Glomerular endothelial cell (primary cell): ENCODE data around the gene CGB2. TPM values are rescaled to one million over a fixed set of nuclear protein-coding genes. Genes with fewer than 3 reads are reported as not detected.
"Not testable (repeated sequence)": the region's sequence is repeated elsewhere in the genome, so short reads cannot be mapped to it uniquely, and the experiment has no call there.

Experiments used
- DNase-seq: peaks from one replicate; pipeline ENCODE4 v3.0.0-alpha.2; 2011; ENCODE audit warnings: low read depth, low spot score; ENCODE audit errors: extremely low read depth
- total RNA-seq: library from RNA; depleted of rRNA; stranded (reverse); fragments of >200 nt; gene quantifications from 2 replicates; pipeline ENCODE4 v1.2.3, GENCODE V29; 2015

Gene CGB2
- total RNA-seq, 1 donor from 2014 or later: not detected

DNA sequence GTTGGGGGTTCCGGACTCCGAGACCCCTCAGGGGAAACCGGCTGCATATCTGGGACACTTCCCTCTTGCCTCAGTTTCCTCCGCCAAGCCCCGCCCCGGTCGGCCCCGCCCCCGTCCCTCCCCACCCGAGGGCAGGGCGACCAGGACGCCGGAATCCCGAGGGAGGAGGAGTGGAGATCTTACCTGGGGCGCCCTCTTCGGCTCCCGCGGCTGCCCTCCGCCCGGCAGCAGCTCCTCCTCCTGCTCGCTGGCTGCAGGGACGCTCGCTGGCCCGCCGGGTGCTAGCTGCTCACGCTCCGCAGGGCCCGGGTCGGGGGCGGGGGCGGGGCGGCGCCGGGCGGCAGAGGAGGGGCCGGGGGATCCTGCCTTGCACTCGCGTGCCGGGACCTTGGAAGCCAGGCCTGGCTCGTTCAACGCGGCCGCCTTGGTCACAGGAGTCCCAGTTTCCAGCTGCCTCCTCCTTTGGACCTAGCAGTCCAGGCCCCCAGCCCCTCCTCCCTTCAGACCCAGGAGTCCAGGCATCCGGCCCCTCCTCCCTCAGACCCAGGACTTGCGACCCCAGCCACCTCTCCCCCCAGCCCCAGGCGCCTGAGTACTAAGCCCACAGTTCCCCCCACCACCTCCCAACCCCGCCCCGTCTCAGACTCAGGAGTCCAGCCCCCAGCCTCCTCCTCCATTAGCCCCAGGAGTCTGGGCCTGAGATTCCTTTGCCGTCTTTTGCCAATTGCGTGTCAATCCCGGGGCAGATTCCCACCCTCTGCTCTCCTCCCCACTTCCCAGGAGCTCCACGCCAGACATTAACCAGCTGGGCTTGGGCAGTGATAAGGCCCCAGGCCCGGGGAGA is 33.3 kb downstream of the CGB2 start, which contains the start of gene NTF4:
Gene NTF4, minus strand, starts transcription at position 51 of the 844 bp plus-strand sequence. CDS start 2,821 bp downstream, outside the sequence.
- no peak for DNase-seq

DNA sequence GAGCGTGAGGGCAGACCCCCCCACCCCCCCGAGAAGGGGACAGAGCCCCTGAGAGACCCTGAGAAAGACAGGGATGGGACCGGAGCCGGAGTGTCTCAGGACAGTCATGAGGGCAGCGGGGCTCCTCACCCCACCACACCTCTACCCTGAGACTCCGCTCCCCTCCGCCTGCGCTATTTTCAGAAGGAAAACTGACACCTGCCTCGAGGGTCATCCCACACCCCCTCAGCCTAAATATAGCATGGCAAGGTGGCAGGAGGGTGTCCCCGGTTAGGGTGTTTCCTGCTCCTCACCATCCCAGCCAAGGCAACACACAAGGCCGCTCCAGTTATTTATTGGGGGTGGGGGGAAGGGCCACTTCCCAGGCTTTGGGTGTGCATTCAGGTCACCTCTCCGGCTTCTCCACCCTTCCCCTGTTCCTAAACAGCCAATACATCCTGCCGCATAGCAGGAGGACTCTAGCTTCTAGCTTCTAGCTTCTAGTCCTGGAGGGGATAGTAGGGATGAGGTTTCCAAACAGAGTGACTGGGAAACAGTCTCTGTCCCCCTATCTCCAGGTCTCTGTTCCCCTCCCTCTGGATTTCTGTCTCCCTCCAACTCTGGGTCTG is 34.3 kb downstream of the CGB2 start:
- DNase-seq: no peak

DNA sequence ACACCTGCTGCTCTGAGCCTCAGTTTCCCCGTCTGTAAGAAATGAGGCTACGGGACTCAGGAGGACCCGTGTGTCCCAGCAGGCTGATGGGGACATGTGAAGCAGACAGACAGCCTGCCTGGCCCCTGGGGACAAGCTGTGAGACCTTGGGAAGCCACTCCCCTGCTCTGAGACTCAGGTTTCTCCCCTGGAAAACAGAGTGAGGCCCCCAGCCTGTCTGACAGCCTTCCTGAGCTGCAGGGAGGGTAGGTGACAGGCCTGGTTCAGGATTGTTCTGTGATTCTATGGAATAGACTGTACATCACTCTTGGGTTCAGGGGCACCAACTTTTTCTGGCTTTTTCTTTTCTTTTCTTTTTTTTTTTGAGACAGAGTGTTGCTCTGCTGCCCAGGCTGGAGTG is 35.9 kb downstream of the CGB2 start:
- no peak for DNase-seq

DNA sequence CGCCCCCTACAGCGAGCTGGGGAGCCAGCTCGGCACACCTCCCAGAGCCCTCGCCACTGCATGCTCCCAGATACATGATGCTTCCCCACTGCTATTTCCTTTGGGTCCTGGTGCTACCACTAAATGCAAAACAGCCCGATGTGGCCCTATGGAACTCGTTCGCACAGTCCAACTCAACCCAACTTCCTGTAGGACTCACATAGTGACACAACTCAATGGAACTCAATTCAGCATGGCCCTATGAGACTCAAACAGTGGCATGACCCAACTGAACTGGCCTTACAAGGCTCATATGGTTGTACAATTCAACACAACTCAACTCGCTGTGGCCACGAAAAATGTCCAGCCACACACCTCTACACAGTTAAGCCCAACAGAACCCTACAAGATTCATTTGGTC is 37.3 kb downstream of the CGB2 start:
- no peak for DNase-seq

DNA sequence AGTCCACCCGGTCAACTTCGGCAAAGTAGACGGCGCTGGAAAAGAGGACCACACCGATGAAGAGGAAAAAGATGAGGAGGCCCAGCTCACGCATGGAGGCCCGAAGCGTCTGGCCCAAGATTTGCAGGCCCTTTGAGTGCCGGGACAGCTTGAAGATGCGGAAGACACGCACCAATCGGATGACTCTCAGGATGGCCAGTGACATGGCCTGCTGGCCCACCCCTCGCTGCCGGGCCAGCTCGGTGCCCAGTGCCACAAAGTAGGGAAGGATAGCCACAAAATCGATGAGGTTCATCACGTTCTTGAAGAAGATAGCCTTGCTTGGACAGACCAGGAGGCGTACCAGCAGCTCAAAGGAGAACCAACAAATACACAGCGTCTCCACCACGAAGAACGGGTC is 38.7 kb downstream of the CGB2 start:
- DNase-seq: no peak

DNA sequence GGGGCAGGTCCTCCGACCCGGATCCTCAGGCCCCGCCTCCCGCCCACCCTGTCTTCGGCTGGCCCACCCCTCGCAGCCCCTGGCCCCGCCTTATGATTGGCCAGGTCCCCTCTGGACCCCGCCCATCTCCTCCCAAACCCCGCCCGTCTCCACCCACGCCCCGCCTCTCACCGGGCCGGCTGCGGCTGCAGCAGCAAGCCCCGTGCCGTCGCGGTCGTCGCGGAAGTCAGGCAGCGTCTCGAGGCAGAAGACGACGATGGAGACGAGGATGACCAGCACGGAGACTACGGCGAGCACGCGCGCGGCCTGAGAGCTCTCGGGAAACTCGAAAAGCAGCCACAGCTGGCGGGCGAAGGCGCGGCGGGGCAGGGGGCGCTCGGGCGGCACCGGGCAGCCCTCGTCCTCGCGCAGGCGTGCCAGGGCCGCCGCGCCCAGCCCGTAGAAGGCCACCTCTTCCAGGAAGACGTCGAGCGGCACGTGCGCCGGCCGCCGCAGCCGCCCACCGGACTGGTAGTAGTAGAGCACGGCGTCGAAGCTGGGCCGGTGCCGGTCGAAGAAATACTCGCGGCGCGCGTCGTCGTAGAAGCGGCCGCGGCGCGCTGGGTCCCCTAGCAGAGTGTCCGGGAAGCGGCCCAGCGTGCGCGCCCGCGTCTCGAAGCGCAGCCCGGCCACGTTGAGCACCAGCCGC is 40.3 kb downstream of the CGB2 start:
- no peak for DNase-seq

DNA sequence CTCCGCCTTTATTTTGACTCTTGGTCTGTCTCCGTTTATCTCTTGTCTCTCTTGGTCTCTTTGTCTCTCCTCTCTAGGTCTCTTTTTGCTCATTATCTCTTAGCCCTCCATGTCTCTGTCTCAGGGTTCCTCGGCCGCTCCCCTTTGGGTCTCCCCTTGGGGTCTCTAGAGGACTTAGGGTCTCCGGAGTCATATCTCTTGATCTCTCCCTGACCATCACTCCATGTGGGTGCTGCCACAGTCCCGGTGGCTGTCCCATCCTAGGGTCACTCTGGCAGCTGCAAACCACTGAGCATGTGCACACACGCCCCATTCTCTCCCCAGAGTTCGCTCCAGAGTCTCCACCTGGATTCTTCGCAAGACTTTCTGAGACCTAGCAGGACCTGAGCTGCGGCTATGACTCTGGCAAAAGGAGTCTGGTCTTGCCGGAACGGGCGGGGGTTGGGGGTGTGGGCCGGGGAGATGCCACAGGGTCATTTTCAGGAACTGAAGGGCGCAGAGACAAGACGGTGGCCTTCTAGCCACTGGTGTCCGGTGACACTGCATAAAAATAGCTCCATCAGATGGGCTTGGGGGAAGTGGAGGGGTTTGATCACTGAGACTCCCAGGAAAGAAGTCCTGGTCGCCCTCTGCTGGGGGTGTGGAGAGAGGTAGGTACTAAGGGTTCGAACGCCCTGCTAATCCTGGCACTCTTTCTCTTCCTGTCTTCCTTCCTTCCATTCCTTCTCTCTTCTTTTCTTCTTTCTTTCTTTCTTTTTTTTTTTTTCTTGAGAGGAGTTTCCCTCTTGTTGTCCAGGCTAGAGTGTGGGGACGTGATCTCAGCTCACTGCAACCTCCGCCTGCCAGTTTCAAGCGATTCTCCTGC is 42.1 kb downstream of the CGB2 start:
- no peak for DNase-seq

DNA sequence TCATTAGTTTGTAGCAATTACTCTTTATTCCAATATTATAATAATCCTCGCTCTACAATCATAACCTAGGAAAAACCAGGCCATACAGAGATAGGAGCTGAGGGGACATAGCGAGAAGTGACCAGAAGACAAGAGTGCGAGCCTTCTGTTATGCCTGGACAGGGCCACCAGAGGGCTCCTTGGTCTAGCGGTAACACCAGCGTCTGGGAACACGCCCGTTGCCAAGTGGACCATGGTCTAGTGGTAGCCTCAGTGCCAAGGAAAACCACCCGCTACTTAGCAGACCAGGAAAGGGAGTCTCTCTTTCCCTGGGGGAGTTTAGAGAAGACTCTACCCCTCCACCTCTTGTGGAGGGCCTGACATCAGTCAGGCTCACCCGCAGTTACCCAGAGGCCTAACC is 43.2 kb downstream of the CGB2 start:
- DNase-seq: not testable (repeated sequence)

DNA sequence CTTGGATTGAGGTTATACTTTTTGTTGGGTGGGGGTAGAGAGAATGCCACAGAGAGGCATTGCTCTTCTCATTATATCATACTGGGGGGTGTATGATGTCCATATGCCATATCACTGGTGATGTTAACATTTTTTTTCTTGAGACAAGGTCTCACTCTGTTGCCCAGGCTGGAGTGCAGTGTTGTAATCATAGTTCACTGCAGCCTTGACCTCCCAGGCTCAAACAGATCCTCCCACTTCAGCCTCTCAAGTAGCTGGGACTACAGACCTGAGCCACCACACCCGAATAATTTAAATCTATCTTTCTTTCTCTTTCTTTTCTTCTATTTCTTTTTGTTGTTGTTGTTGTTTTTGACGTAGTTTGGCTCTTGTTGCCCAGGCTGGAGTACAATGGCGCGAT is 48.7 kb downstream of the CGB2 start:
- no peak for DNase-seq

DNA sequence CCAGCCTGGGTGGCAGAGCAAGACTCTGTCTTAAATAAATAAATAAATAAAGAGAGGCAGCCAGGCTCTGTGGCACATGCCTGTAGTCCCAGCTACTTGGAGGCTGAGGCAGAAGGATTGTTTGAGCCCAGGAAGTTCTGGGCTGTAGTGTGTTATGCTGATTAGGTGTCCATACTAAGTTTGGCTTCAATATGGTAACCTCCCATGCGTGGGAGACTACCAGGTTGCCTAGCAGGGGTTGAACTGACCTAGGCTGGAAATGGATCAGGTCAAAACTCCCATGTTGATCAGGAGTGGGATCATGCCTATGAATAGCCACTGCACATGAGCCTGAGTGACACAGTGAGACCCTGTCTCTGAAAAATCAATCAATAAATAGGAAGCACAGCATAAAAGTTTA is 49.6 kb downstream of the CGB2 start:
- DNase-seq: no peak

Other genes starting within 250 kb of the CGB2 start
- gene BCAT2, start 220.9 kb upstream of the CGB2 start, total RNA-seq: 53.3 and 71.8 TPM in 2 replicates
- gene HSD17B14, start 195.4 kb upstream of the CGB2 start, total RNA-seq: 38.8 and 39.6 TPM in 2 replicates
- 2.4 and 4.0 TPM in 2 replicates for gene PLEKHA4, start 163.3 kb upstream of the CGB2 start, total RNA-seq
- 74.2 and 82.8 TPM in 2 replicates for gene PPP1R15A, start 159.5 kb upstream of the CGB2 start, total RNA-seq
- 0.19 TPM in 1 of 2 replicates, not detected in the other for gene TULP2, start 133.1 kb upstream of the CGB2 start, total RNA-seq
- 446 and 494 TPM in 2 replicates for gene NUCB1, start 131.6 kb upstream of the CGB2 start, total RNA-seq
- gene DHDH, start 98.2 kb upstream of the CGB2 start, total RNA-seq: not detected in 2 replicates
- 208 and 237 TPM in 2 replicates for gene BAX, start 77.0 kb upstream of the CGB2 start, total RNA-seq
- gene FTL, start 66.6 kb upstream of the CGB2 start, total RNA-seq: 2,985 and 5,472 TPM in 2 replicates
- 40.0 and 41.5 TPM in 2 replicates for gene GYS1, start 38.6 kb upstream of the CGB2 start, total RNA-seq
- 132 and 133 TPM in 2 replicates for gene RUVBL2, start 38.0 kb upstream of the CGB2 start, total RNA-seq
- 0.76 TPM in 1 of 2 replicates, not detected in the other for gene LHB, start 14.8 kb upstream of the CGB2 start, total RNA-seq
- not detected in 2 replicates for gene CGB3, start 7.6 kb upstream of the CGB2 start, total RNA-seq
- not detected in 2 replicates for gene CGB1, start 5.0 kb downstream of the CGB2 start, total RNA-seq
- gene CGB5, start 12.0 kb downstream of the CGB2 start, total RNA-seq: not detected in 2 replicates
- not detected in 2 replicates for gene CGB8, start 17.2 kb downstream of the CGB2 start, total RNA-seq
- not detected in 2 replicates for gene CGB7, start 25.9 kb downstream of the CGB2 start, total RNA-seq
- not detected in 2 replicates for gene NTF4, start 32.9 kb downstream of the CGB2 start, total RNA-seq
- gene KCNA7, start 40.8 kb downstream of the CGB2 start, total RNA-seq: 0.06 TPM in 1 of 2 replicates, not detected in the other
- gene SNRNP70, start 53.6 kb downstream of the CGB2 start, total RNA-seq: 156 and 289 TPM in 2 replicates
- 5.4 and 7.7 TPM in 2 replicates for gene LIN7B, start 82.5 kb downstream of the CGB2 start, total RNA-seq
- gene C19orf73, start 87.3 kb downstream of the CGB2 start, total RNA-seq: 1.9 and 3.3 TPM in 2 replicates
- gene PPFIA3, start 87.7 kb downstream of the CGB2 start, total RNA-seq: 3.8 and 4.6 TPM in 2 replicates
- not detected in 2 replicates for gene HRC, start 123.5 kb downstream of the CGB2 start, total RNA-seq
- gene TRPM4, start 125.9 kb downstream of the CGB2 start, total RNA-seq: 35.5 and 39.5 TPM in 2 replicates